WTC11 (cell line): ENCODE results near the gene ZPBP. TPM values are rescaled to one million over a fixed set of nuclear protein-coding genes. Genes with fewer than 3 reads are reported as not detected.

ENCODE experiments used
- ATAC-seq: fragments of 200-7000 bp; cut with Tn5 transposase; 2 replicates; pipeline ENCODE4 v1.10.0; 2021; ENCODE audit warnings: mild to moderate bottlenecking, moderate library complexity
- CTCF ChIA-PET: fragments of 300-600 bp; sonication (Branson Sonifier 250); formaldehyde crosslinking; loops from one replicate; lab custom pipeline; 2021; ENCODE audit warnings: antibody characterized with exemption; lab: Charles Lee
- POLR2A ChIA-PET: fragments of 350-600 bp; sonication (Branson Sonifier 250); formaldehyde crosslinking; loops from one replicate; lab custom pipeline; 2021; ENCODE audit warnings: antibody characterized with exemption; lab: Charles Lee
- DNase-seq: peaks from one replicate; pipeline ENCODE4 v3.0.0; 2021; ENCODE audit warnings: low spot score
- H3K27ac Mint-ChIP-seq: 2 replicates; pipeline ENCODE4 v1.8.0; 2021; ENCODE audit warnings: mixed read lengths
- H3K27me3 Mint-ChIP-seq: 2 replicates; pipeline ENCODE4 v1.8.0; 2021; ENCODE audit warnings: low read depth, mild to moderate bottlenecking, moderate library complexity, mixed read lengths
- H3K36me3 Mint-ChIP-seq: 2 replicates; pipeline ENCODE4 v1.8.0; 2021; ENCODE audit warnings: mixed read lengths
- H3K4me1 Mint-ChIP-seq: 2 replicates; pipeline ENCODE4 v1.8.0; 2022; ENCODE audit warnings: mixed read lengths
- H3K4me3 Mint-ChIP-seq: 2 replicates; pipeline ENCODE4 v1.8.0; 2021; ENCODE audit warnings: mild to moderate bottlenecking, moderate library complexity, mixed read lengths
- H3K9me3 Mint-ChIP-seq: 2 replicates; pipeline ENCODE4 v1.8.0; 2021; ENCODE audit warnings: mixed read lengths
- ARID4B ChIP-seq: sonication (generic); formaldehyde crosslinking; IDR thresholded peaks from 2 replicates; pipeline ENCODE4 v1.8.0; 2023; ENCODE audit warnings: missing genetic modification reagents, mild to moderate bottlenecking, borderline replicate concordance
- CBFB ChIP-seq: sonication (generic); formaldehyde crosslinking; IDR thresholded peaks from 2 replicates; pipeline ENCODE4 v1.8.1; 2022; ENCODE audit warnings: mild to moderate bottlenecking, low read depth, missing genetic modification reagents
- CTCF ChIP-seq: fragments of 200-600 bp; IDR thresholded peaks from 2 replicates; pipeline ENCODE4 v1.8.0; 2022; ENCODE audit warnings: antibody characterized with exemption
- EMX1 ChIP-seq: fragments of 250-450 bp; sonication (Bioruptor Pico); IDR thresholded peaks from 2 replicates; pipeline ENCODE4 v1.8.0; 2021; ENCODE audit warnings: mild to moderate bottlenecking
- ETV6 ChIP-seq: sonication (generic); formaldehyde crosslinking; IDR thresholded peaks from 2 replicates; pipeline ENCODE4 v1.8.1; 2022; ENCODE audit warnings: mild to moderate bottlenecking, missing genetic modification reagents
- GTF2I ChIP-seq: fragments of 250-450 bp; sonication (Bioruptor Pico); conservative IDR thresholded peaks from 2 replicates; pipeline ENCODE4 v1.4.0; 2021; ENCODE audit warnings: mild to moderate bottlenecking
- NR1H2 ChIP-seq: sonication (generic); formaldehyde crosslinking; IDR thresholded peaks from 2 replicates; pipeline ENCODE4 v1.9.0; 2021; ENCODE audit warnings: mild to moderate bottlenecking, moderate library complexity, missing genetic modification reagents
- OVOL2 ChIP-seq: fragments of 250-450 bp; sonication (Bioruptor Pico); IDR thresholded peaks from 2 replicates; pipeline ENCODE4 v1.9.0; 2021; ENCODE audit warnings: mild to moderate bottlenecking, borderline replicate concordance
- PRDM15 ChIP-seq: sonication (generic); formaldehyde crosslinking; IDR thresholded peaks from 2 replicates; pipeline ENCODE4 v1.8.0; 2022; ENCODE audit warnings: missing genetic modification reagents
- RORB ChIP-seq: fragments of 250-450 bp; sonication (Bioruptor Pico); IDR thresholded peaks from 2 replicates; pipeline ENCODE4 v1.9.0; 2021; ENCODE audit warnings: mild to moderate bottlenecking
- SP1 ChIP-seq: sonication (generic); formaldehyde crosslinking; conservative IDR thresholded peaks from 2 replicates; pipeline ENCODE4 v1.8.1; 2022; ENCODE audit warnings: missing genetic modification reagents
- TP53 ChIP-seq: sonication (generic); formaldehyde crosslinking; IDR thresholded peaks from 2 replicates; pipeline ENCODE4 v1.8.1; 2023; ENCODE audit warnings: mild to moderate bottlenecking, missing genetic modification reagents
- ZNF512 ChIP-seq: sonication (generic); formaldehyde crosslinking; IDR thresholded peaks from 2 replicates; pipeline ENCODE4 v1.8.1; 2022; ENCODE audit warnings: missing genetic modification reagents, borderline replicate concordance
- ZNF532 ChIP-seq: fragments of 250-450 bp; sonication (Bioruptor Pico); IDR thresholded peaks from 2 replicates; pipeline ENCODE4 v1.9.0; 2021; ENCODE audit warnings: mild to moderate bottlenecking, borderline replicate concordance
- total RNA-seq: library from RNA; stranded (reverse); gene quantifications from 3 replicates; pipeline ENCODE4 v1.2.3, GENCODE V29; 2021
- TF ChIP-seq, protein P1 (sequence below): sonication (generic); formaldehyde crosslinking; conservative IDR thresholded peaks from 2 replicates; pipeline ENCODE4 v1.8.1; 2022; ENCODE audit warnings: mild to moderate bottlenecking, missing genetic modification reagents
- TF ChIP-seq, protein P2 (sequence below): fragments of 250-450 bp; sonication (Bioruptor Pico); IDR thresholded peaks from 2 replicates; pipeline ENCODE4 v1.9.0; 2021; ENCODE audit warnings: mild to moderate bottlenecking
- TF ChIP-seq, protein P3 (sequence below): sonication (generic); formaldehyde crosslinking; IDR thresholded peaks from 2 replicates; pipeline ENCODE4 v1.8.1; 2022; ENCODE audit warnings: mild to moderate bottlenecking, missing genetic modification reagents, moderate library complexity, borderline replicate concordance
- TF ChIP-seq, protein P4 (sequence below): sonication (generic); formaldehyde crosslinking; IDR thresholded peaks from 2 replicates; pipeline ENCODE4 v1.8.0; 2022; ENCODE audit warnings: mild to moderate bottlenecking, missing genetic modification reagents

ZPBP gene
- total RNA-seq, 1 experiment from 2014 or later = not detected

DNA sequence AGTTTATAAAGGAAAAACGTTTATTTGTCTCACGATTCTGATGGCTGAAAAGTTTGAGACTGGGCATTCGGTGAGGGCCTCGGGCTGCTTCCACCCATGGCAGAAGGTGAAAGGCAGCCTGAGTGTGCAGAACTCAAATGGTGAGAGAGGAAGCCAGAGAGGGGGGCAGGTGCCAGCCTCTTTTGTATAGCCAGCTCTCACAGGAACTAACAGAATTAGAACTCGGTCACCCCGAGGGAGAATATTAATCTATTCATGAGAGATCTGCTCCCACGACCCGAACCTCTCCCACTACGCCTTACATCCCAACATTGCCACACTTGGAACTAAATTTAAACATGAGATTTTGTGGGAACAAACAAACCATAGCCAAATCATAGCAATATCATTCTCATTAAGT, 112.6 kb downstream of the ZPBP start:
- H3K9me3 Mint-ChIP-seq = peaks cover 2% of the 10 kb centered on the region

More for the DNA sequence above, 112.6 kb downstream of the ZPBP start:
- Mint-ChIP-seq H3K27ac (no peak overlapping the region), H3K4me1 (no peaks in the 10 kb centered on the region), H3K36me3 (peaks cover 2% of the 10 kb centered on the region; the same call in 1 of the 2 replicates), H3K27me3 (no peaks in the 10 kb centered on the region), H3K4me3 (no peak overlapping the region)
- TF ChIP-seq SP1 (CRISPR knock-in tag) = no peak
- no peak for TF ChIP-seq CTCF
- no peak for TF ChIP-seq NR1H2 (CRISPR knock-in tag)
- no peak for TF ChIP-seq ZNF532 (CRISPR knock-in tag)
- TF ChIP-seq RORB (CRISPR knock-in tag) = no peak
- TF ChIP-seq GTF2I (CRISPR knock-in tag) = no peak
- TF ChIP-seq ETV6 (CRISPR knock-in tag) = no peak
- TF ChIP-seq EMX1 (CRISPR knock-in tag) = no peak
- TF ChIP-seq, protein P1, sequence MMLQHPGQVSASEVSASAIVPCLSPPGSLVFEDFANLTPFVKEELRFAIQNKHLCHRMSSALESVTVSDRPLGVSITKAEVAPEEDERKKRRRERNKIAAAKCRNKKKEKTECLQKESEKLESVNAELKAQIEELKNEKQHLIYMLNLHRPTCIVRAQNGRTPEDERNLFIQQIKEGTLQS (CRISPR knock-in tag) = no peak
- TF ChIP-seq, protein P2, sequence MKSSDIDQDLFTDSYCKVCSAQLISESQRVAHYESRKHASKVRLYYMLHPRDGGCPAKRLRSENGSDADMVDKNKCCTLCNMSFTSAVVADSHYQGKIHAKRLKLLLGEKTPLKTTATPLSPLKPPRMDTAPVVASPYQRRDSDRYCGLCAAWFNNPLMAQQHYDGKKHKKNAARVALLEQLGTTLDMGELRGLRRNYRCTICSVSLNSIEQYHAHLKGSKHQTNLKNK (CRISPR knock-in tag) = no peak
- TF ChIP-seq OVOL2 (CRISPR knock-in tag) = no peak
- TF ChIP-seq ARID4B = no peak
- TF ChIP-seq, protein P3, sequence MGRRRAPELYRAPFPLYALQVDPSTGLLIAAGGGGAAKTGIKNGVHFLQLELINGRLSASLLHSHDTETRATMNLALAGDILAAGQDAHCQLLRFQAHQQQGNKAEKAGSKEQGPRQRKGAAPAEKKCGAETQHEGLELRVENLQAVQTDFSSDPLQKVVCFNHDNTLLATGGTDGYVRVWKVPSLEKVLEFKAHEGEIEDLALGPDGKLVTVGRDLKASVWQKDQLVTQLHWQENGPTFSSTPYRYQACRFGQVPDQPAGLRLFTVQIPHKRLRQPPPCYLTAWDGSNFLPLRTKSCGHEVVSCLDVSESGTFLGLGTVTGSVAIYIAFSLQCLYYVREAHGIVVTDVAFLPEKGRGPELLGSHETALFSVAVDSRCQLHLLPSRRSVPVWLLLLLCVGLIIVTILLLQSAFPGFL = no peak
- TF ChIP-seq, protein P4, sequence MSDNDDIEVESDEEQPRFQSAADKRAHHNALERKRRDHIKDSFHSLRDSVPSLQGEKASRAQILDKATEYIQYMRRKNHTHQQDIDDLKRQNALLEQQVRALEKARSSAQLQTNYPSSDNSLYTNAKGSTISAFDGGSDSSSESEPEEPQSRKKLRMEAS = no peak
- TF ChIP-seq TP53 (CRISPR knock-in tag) = no peak
- no peak for TF ChIP-seq PRDM15 (CRISPR knock-in tag)
- TF ChIP-seq CBFB (CRISPR knock-in tag) = no peak
- TF ChIP-seq ZNF512 (CRISPR knock-in tag) = no peak
- ChIA-PET CTCF (no interaction called here), POLR2A (no interaction called here)
- no peak for DNase-seq
- no peak for ATAC-seq
